Fibroblast of the conjunctiva (primary cell): ENCODE results near the gene PRCD.

Experiments
- DNase-seq: peaks from one replicate; pipeline ENCODE4 v3.0.0-alpha.2; 2010; ENCODE audit warnings: low read depth

The PRCD gene

GRCh38 chr17:76539631-76540271 lies at the start of gene PRCD:
Gene PRCD (plus strand): TSS chr17:76540044. CDS start chr17:76540142, 98 bp downstream.
- DNase-seq = no peak

GRCh38 chr17:76490112-76490710 lies 49.6 kb upstream of the PRCD start:
- DNase-seq = no peak

- no peak for DNase-seq
Measured at GRCh38 chr17:76491271-76492122, 48.3 kb upstream of the PRCD start.

GRCh38 chr17:76492123-76492988 lies 47.5 kb upstream of the PRCD start:
- no peak for DNase-seq

GRCh38 chr17:76492989-76493501 lies 46.8 kb upstream of the PRCD start:
- DNase-seq = peak; percentile 21

- no peak for DNase-seq
Measured at GRCh38 chr17:76493505-76494167, 46.2 kb upstream of the PRCD start.

GRCh38 chr17:76495663-76496400 lies 44.0 kb upstream of the PRCD start:
- DNase-seq = no peak

GRCh38 chr17:76496464-76496863 lies 43.4 kb upstream of the PRCD start:
- DNase-seq = no peak

- no peak for DNase-seq
Measured at GRCh38 chr17:76497699-76497978, 42.2 kb upstream of the PRCD start.

- peak; percentile 12 for DNase-seq
Measured at GRCh38 chr17:76497979-76498875, 41.6 kb upstream of the PRCD start.

- DNase-seq = no peak
Measured at GRCh38 chr17:76498876-76499251, 41.0 kb upstream of the PRCD start.

- no peak for DNase-seq
Measured at GRCh38 chr17:76499267-76499667, 40.6 kb upstream of the PRCD start.

- no peak for DNase-seq
Measured at GRCh38 chr17:76500074-76500746, 39.6 kb upstream of the PRCD start.

GRCh38 chr17:76500747-76501017 lies 39.2 kb upstream of the PRCD start:
- DNase-seq = no peak

- DNase-seq = peak; percentile 36
Measured at GRCh38 chr17:76501018-76501826, 38.6 kb upstream of the PRCD start, which contains the start of gene RHBDF2. Gene RHBDF2 (minus strand): TSS chr17:76501423. CDS start chr17:76481524, 19,899 bp downstream.

- DNase-seq = no peak
Measured at GRCh38 chr17:76501827-76502307, 38.0 kb upstream of the PRCD start.

GRCh38 chr17:76502341-76503211 lies 37.3 kb upstream of the PRCD start:
- DNase-seq = no peak
